AG04450 (cell line): ENCODE data around the gene SPART. TPM values are rescaled to one million over a fixed set of nuclear protein-coding genes. Genes with fewer than 3 reads are reported as not detected.

Experiments used
- CTCF ChIA-PET: fragments of 300-600, 350-600 bp; formaldehyde crosslinking; extraction: SDS; loops from one replicate; lab custom pipeline; 2022; ENCODE audit warnings: antibody characterized with exemption, inconsistent platforms; lab: Charles Lee
- POLR2A ChIA-PET: fragments of 350-600 bp; formaldehyde crosslinking; extraction: SDS; loops from one replicate; lab custom pipeline; 2021; ENCODE audit warnings: antibody characterized with exemption, inconsistent platforms; lab: Yijun Ruan, JAX
- DNase-seq: peaks from one replicate; pipeline ENCODE4 v3.0.0-alpha.2; 2011; ENCODE audit warnings: low read depth, low spot score
- H3K27ac ChIP-seq: one replicate; pipeline ENCODE4 v1.5.1; 2012; ENCODE audit warnings: low read depth, low read length, control low read depth
- H3K27me3 ChIP-seq: one replicate; pipeline ENCODE4 v1.6.0; 2012; ENCODE audit warnings: low read length; ENCODE audit not compliant: control insufficient read depth, insufficient read depth
- H3K4me3 ChIP-seq: 2 replicates; pipeline ENCODE4 v1.5.1; 2011; ENCODE audit warnings: mild to moderate bottlenecking, low read depth, low read length, control low read depth
- H3K9me3 ChIP-seq: 2 replicates; pipeline ENCODE4 v1.5.1; 2012; ENCODE audit warnings: low read length; ENCODE audit not compliant: control insufficient read depth, insufficient read depth
- polyA plus RNA-seq: library from polyadenylated mRNA; depleted of rRNA; stranded (reverse); fragments of >200 nt; gene quantifications from 2 replicates; pipeline ENCODE4 v1.2.3, GENCODE V29; 2011
- TF ChIP-seq, protein P1 (sequence below): IDR thresholded peaks from 2 replicates; pipeline ENCODE4 v1.5.1; 2011; ENCODE audit warnings: low read depth, low read length, control low read depth, inconsistent platforms

SPART gene
- polyA plus RNA-seq, 1 experiment, result 94.6 TPM

DNA sequence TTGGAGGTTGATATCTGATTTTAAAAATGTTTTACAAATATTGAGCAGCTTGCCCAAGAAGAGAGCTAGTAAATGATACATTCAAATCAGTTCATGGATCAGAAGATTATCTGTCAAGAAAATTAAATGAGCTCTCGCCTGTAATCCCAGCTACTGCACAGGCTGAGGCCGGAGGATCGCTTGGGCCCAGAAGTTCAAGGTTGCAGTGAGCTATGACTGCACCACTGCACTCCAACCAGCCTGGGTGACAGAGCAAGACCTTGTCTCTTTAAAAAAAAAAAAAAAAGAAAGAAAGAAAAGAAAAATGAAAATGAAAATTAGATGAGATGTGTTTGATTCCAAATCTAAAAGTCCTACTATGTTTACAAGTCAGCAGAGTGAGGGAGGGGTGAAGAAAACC is 2.4 kb downstream of the SPART start:
- Histone ChIP-seq H3K9me3 (no peaks in the 10 kb centered on the region), H3K27me3 (no peaks in the 10 kb centered on the region), H3K4me3 (peak overlapping the region; percentile 83; the same call in 1 of the 2 replicates), H3K27ac (no peak overlapping the region)
- TF ChIP-seq, protein P1, sequence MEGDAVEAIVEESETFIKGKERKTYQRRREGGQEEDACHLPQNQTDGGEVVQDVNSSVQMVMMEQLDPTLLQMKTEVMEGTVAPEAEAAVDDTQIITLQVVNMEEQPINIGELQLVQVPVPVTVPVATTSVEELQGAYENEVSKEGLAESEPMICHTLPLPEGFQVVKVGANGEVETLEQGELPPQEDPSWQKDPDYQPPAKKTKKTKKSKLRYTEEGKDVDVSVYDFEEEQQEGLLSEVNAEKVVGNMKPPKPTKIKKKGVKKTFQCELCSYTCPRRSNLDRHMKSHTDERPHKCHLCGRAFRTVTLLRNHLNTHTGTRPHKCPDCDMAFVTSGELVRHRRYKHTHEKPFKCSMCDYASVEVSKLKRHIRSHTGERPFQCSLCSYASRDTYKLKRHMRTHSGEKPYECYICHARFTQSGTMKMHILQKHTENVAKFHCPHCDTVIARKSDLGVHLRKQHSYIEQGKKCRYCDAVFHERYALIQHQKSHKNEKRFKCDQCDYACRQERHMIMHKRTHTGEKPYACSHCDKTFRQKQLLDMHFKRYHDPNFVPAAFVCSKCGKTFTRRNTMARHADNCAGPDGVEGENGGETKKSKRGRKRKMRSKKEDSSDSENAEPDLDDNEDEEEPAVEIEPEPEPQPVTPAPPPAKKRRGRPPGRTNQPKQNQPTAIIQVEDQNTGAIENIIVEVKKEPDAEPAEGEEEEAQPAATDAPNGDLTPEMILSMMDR, result no peak
- ChIA-PET POLR2A (no interaction called here), CTCF (interaction anchor here (0.6 to 1.5 kb wide), 4 partner anchors 61 to 531 kb away, joined by 4 to 11 read pairs (median 5); no protein-coding TSS in a partner anchor)
- no peak for DNase-seq

DNA sequence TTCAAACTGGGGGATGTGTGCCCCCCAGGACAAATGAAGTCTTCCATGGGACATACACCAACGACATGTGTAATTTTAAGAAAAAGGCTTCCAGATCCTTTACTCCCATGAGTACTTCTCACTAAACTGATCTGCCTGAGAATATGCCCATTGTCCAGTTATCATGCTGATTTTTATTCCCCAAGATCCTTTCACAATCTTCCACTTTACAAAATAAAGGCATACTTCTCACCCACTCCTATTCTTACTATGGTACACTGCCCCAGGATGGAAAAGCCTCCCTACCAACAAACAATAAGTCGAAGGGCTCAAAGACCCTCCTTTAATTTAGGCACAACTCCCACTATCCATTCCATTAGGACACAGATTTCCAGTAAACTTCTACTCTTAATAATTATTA is 3.5 kb downstream of the SPART start:
- CTCF ChIA-PET, result interaction anchor here (1.4 kb wide), 1 partner anchor 363 kb away, joined by 6 read pairs; no protein-coding TSS in a partner anchor
- Histone ChIP-seq H3K27ac (no peak overlapping the region), H3K4me3 (no peak overlapping the region), H3K27me3 (no peaks in the 10 kb centered on the region), H3K9me3 (no peaks in the 10 kb centered on the region)
- no peak for DNase-seq
- POLR2A ChIA-PET, result no interaction called here
- TF ChIP-seq, protein P1, result no peak

DNA sequence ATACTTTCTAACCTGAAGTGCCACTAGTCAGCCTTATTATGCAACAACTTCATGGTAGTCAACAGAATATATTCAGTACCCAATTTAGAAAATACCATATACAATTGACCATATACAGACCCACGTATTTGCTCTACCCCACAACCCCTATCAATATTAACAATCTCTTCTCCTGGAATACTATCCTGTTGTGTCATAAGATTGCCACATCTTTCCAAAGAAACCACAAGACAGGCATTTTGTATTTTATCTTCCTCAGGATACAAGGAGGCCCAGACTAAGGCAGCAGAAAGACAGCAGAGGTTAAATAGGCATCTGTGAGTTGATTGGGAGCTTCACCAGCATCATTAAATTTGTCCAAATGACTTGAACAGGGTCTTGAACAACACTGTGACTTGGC is 4.5 kb downstream of the SPART start:
- no peak overlapping the region for H3K27ac ChIP-seq
- no peak for DNase-seq
- H3K27me3 ChIP-seq, result no peaks in the 10 kb centered on the region
- TF ChIP-seq, protein P1, result no peak
- H3K4me3 ChIP-seq, result no peak overlapping the region
- ChIA-PET POLR2A (no interaction called here), CTCF (interaction anchor here (0.8 to 1.4 kb wide), 3 partner anchors 53 to 78 kb away, joined by 3 to 5 read pairs (median 4); no protein-coding TSS in a partner anchor)
- no peaks in the 10 kb centered on the region for H3K9me3 ChIP-seq

DNA sequence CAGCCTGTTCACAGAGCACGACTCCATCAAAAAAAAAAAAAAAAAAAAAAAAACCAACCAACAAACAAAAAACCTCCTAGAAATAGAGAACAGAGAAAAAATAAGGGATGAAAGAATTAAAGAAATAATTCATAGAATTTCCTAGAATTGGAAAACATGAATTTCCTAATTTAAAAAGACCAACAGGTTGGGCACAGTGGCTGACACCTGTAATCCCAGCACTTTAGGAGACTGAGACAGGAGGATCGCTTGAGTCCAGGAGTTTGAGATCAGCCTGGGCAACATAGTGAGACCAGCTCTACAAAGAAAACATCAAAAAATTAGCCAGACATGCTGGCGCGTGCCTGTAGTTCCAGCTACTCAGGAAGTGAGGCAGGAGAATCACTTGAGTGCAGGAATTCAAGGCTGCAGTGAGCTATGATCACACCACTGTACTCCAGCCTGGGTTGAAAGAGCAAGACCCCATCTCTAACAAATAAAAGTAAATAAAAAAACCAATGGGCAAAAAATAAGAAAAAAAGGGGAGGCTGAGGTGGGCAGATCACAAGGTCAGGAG is 6.5 kb downstream of the SPART start:
- ChIA-PET POLR2A (no interaction called here), CTCF (interaction anchor here (0.8 kb wide), 1 partner anchor 1224 kb away, joined by 6 read pairs; no protein-coding TSS in a partner anchor)
- TF ChIP-seq, protein P1, result no peak
- no peaks in the 10 kb centered on the region for H3K9me3 ChIP-seq
- DNase-seq, result no peak
- no peak overlapping the region for H3K4me3 ChIP-seq
- no peak overlapping the region for H3K27ac ChIP-seq
- no peaks in the 10 kb centered on the region for H3K27me3 ChIP-seq

DNA sequence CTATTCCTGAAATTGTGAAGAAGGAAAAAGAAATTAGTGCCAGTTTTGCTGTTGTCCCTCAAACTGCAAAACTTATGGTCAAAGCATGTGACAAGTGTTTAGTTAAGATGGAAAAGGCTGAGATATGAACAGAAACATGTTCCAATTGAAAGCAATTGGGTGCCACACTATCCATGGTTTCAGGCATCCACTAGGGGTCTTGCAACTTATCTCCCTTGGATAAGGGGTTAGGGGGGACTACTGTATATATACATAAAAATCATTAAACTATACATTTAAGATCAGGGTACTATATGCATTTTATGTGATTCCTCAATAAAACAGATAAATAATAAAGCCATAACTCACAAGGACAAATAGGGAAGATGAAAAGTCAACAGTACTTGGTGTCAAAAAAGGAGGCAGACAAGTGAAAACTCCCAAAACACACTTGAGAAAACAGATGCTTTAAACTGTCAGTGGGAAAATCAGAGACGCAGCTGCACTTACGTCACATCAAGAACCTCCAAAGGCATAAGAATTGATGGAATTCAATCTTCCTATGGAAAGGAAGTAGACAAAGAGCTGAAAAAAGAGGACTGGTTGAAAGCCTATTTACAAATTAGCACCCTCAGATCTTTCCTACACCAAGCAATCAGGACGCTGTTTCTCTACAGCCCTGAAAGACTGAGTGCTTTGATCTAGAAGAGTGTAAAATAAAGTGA is 8.1 kb downstream of the SPART start:
- no peak for DNase-seq
- Histone ChIP-seq H3K27me3 (no peaks in the 10 kb centered on the region), H3K9me3 (no peaks in the 10 kb centered on the region), H3K27ac (no peak overlapping the region), H3K4me3 (no peak overlapping the region)
- TF ChIP-seq, protein P1, result no peak
- ChIA-PET CTCF (no interaction called here), POLR2A (no interaction called here)
